ENCODE measurements around the gene CFAP77.
"Not testable (repeated sequence)": the region's sequence is repeated elsewhere in the genome, so short reads cannot be mapped to it uniquely, and the experiment has no call there.

The CFAP77 gene

DNA sequence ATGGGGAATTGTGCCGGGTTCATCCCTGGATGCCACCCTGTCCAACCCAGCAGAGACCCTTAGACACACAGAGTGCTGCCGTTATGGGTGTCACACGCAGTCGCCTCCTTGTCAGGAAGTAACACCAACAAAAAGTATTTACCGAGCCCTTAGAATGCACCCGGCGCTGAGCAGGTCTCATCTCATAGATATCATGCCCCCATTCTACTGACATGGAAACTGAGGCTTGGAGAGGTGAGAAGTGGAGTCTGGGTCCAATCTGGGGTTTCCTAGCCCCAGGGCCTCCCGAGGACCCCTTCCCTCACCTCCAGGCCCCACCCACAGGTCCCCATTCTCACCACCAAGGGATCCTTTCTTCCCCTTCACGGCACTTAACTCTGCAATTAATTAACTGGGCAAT lies 135.6 kb downstream of the CFAP77 start:
- no peak for DNase-seq (ENCODE audit: extremely low read depth in 1 of 2, low read depth in 1 of 2)

DNA sequence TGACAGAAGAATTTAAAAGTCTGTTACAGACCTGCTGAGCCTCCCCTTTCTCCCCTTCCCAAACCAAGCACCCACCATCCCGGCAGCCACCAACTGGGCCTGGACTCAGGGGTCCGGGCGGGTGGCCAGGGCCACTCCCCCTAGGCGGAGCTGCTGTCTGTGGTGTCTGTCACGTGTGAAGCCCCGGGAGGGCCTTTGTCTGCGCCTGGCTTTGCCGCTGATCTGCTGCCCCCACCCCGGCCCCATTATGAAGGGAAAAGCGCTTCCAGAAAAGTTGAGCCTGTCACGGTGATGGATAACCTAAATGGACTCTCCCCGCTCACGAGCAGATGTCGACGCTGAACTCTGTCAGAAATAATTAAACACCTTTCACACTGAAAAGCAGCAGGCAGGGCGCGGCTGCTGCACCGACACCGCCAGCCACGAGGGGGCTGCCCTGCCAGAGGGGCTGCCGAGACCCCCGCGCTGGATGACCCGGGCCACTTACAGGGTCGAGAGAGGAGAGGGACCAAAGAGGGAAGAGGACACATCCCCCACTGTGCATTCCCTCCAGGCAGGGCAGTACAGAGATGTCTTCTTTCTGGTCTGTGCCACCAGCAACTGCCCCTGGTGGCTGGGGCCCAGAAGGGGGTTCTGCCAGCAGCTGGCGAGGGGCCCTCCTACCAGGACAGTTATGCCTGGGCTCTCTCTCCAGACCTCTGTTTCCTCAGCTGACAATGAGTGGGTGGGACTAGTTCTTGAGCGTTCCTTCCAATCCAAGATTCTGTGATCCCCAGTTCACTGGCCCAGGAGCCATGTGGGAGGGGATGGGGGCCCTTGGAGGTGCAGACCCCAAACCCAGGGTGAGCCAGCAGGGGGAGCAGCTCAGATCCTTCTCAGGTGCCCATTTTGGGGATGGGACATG lies 136.4 kb downstream of the CFAP77 start:
- DNase-seq (ENCODE audit: extremely low read depth in 1 of 2, low read depth in 1 of 2) = no peak

DNA sequence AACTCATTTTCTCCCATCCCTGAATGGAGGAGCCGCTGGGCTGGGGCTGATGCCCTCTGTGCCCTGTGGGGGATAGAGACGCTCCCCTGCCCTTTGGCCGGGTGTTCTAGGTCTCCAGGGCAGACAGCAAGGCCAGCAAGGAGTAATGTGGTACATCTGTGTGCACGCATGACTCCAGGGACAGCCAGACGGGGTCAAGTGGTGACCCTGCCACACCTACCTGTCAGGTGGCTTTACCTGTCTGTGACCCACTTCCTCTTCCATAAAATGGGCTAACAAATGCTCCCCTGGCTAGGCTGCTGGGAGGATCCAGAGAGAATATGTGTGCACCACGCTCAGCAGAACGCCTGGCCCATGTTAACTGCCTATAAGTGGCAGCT lies 137.0 kb downstream of the CFAP77 start:
- DNase-seq (ENCODE audit: extremely low read depth in 1 of 2, low read depth in 1 of 2) = no peak

DNA sequence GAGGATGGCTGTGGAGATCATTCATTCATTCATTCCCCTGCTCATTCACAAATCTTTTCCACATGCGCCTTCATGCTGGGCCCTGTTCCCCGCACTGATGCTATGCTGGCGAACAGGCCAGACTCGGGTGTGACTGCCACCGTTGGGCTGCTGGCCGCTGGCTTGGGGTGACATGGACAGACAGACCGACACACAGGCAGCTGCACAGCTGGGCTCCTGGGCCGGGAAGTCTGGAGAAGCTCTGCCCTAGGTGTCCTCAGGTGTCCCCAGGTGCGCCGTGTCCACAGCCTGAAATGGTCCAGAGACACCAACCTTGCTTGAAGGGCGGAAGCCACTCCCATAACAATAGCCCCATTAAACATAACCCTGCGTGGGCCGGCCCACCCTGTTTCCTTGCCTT lies 137.4 kb downstream of the CFAP77 start:
- no peak for DNase-seq (ENCODE audit: extremely low read depth in 1 of 2, low read depth in 1 of 2)

DNA sequence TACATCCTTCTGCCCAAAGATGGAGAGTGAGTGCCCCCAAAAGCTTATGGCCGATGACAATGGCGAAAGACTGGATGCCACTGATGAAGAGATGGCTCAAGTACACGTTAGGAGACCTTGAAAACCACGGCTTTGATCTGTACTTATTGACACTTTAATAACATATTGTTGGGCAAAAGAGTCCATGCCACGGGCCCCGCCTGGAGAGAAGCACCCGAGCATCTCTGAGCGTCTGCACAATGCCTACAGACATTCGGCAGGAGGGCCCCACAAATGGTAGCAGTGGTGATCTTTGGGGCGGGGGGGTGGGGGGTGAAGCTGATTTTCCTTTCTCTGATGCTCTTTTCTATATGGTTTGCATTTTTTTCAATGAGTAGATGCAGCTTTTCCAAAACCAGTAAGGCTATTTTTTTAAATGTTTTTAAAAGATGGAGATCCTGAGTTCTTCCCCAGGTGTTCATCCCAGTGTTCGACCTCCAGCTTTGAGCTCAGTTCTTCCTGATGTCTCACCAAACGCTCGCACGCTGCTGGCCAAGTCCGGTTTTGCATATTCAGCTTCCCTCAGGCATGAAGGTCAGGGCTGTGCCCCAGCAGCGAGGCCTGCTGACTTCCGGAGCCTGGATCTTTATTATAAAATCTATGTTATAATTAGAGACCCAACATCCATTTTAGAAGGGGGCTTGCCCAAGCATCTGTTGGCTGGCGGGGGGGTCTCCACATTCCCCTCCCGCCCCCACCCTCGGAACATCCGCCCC lies 138.1 kb downstream of the CFAP77 start:
- no peak for DNase-seq (ENCODE audit: extremely low read depth in 1 of 2, low read depth in 1 of 2)

DNA sequence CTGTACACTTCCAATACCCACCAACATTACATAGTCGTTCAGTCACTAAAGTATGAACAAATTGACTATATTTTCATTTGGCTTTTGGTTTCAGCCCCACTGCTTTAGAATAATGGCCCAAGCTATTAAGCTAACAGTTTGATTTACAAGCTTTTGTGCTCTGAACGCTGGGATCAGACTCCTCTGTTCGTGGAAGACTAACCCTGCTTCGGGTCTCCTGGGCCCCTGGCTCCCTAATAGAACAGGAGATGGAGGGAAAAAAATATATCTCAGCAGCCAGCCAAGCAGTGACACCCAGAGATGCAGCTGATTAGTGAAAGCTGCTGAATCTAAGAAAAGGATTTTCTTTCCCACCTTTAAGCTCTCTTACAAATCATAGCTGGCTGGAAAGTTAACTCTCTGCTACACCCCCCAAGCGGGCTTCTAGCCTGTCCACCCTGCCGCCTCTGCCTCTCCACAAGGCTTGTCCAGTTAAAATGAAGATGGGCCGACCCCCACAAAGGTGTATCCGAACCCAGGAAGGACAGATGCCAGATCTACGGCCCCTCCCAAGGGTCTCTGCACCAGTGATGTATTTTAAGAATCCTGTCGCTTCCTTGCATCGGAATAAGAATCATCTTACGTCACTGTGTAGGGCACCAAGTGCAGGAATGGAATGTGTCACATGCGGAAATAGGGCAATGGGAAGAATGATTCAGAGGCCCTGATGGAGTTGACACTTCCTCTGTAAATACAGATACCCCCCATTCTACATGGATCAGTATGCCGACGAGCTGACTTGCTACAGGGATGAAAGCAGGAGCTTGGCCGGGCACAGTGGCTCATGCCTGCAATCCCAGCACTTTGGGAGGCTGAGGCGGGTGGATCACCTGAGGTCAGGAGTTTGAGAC lies 139.0 kb downstream of the CFAP77 start:
- DNase-seq (ENCODE audit: extremely low read depth in 1 of 2, low read depth in 1 of 2) = no peak

DNA sequence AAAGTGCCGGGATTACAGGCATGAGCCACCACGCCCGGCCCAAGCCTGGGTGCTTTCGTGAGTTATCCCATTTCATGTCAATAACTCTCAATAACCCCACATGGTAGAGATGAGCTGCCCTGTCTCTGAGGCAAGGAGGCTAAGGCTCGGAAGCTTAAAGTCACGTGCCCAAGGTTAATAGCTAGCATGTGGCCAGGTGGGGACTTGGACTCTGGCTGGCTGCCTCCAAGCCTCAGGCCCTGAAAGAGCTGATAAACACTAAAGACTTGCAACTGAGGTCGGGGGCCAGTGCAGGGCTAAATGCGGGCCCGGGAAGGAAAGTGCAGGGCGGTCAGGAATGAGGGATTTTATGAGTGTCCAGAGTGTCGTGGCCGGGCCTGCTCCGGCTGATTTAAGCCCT lies 141.5 kb downstream of the CFAP77 start:
- no peak for DNase-seq (ENCODE audit: extremely low read depth in 1 of 2, low read depth in 1 of 2)

DNA sequence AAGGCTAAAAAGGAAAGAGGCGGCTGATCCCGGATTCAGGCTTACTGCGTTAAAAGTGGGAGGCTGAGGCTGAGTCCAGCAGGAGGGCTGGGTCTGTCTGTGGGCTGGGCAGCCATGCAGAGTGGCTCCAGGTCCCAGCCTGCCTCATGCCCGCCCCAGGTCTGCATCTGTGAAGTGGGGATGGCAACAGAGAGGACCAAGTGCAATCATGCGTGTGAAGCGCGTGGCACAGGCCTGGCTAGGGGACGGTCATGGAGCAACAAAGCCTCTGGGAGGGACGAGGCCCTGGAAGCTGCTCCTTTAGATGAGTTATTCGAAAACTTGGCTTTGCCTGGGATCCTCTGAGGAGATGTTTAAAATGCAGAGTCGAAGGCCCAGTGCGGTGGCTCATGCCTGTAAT lies 142.0 kb downstream of the CFAP77 start:
- DNase-seq (ENCODE audit: extremely low read depth in 1 of 2, low read depth in 1 of 2) = no peak

DNA sequence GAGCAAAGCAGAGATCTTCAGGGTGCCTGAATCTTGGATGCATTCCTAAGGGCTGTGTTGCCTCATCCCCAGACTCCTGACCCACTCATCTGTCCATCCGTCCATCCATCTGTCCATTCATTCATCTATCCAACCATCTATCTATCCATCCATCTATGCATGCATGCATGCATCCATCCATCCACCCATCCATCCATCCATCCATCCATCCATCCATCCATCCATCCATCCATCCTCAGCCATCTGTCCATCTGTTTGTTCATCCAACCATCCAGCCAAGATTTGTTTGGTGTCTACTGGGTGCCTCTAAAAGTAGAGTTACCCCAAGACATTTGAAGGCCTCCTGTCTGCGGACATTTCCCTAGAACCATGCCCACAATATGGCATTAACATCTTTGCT lies 144.7 kb downstream of the CFAP77 start:
- DNase-seq (ENCODE audit: extremely low read depth in 1 of 2, low read depth in 1 of 2) = no peak

DNA sequence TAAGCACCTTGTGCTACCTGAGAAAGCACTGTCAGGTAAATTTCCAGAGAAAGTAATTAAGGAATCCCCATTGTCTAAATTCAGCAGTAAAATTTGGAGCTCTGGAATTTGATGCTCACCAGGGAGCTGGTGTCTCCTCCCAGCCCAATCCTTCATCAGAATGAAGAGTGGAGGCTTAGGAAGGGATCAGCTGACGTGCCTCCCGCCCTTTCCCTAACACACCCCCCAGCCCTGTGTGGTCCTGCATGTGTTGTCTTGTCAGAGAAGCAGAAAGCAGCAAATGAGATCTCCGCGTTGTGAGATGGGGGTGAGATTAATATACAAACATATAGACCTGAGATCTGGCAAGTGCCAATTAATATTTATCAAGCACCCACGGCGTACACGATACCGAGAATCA lies 145.5 kb downstream of the CFAP77 start:
- no peak for DNase-seq (ENCODE audit: extremely low read depth in 1 of 2, low read depth in 1 of 2)

DNA sequence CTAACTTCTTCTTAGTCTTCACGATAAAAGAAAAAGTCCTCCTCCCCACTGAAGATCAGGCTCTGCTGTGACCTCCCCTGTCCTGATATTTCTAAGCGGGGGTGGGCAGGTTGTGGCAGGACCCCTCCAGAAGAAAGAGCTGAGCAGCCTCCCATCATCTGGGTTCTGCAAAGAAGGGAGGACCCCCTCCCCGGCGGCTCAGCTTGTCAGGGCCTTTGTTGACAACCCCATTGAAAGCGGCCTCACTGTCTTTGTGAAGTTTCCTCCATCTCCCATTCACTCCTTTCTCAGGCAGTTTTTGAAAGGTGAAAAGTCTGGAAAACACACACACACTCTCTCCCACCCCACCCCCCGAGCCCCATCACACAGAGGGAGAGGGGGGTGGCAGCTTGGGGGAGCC lies 146.2 kb downstream of the CFAP77 start:
- DNase-seq (ENCODE audit: extremely low read depth in 1 of 2, low read depth in 1 of 2) = no peak

DNA sequence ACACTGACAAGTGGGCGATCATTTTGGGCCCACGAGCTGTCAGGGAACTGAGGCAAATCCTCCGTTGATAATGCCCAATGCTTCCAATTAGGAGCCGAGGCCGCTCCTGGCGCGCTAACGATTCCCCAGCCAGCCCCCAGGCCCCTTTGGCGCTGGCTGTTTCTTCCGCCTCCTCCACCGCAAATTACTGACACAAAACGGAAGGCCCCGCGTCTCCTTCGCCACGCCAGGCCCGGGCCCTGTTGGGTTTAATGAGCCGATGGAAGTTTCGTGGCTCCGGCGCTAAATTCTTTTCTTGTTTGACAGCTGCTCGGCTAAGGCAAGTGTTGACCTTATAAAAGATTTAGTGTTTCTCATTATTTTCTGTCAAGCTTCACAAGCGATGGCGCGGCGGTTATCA lies 146.7 kb downstream of the CFAP77 start:
- DNase-seq (ENCODE audit: extremely low read depth in 1 of 2, low read depth in 1 of 2) = no peak

DNA sequence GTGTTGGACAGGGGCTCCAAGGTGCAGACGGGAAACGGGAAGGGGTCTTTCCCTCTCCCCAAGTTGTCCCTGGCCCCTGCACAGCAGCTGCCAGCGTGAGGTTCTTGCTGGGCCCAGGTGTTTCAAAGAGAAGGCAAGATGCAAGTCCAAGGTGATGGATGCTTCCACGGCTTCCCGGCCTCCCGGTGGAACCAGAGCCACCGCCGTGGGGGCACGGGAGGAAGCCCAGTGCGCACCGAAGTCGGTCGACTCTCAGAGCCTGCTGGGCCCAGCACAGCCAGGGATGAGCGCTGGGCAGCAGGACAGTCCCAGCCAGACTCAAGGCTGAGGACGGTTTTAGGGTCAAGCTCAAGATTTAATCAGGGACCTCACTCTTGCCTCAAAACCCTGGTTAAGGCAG lies 147.1 kb downstream of the CFAP77 start:
- DNase-seq (ENCODE audit: extremely low read depth in 1 of 2, low read depth in 1 of 2) = no peak

DNA sequence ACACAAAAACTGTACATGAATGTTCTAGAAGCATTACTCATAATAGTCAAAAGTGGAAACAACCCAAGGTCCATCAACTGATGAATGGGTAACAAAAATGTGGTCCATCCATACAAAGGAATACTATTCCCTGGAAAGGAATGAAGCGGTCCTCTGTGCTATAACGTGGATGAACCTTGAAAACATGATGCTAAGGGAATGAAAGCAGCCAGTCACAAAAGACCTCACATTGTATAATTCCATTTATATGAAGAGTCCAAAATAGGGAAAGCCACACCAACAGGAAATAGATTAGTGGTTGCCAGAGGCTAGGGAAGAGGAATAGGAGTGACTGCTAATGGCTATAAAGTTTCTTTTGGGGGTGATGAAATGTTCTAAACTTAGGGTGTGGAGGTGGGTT lies 149.7 kb downstream of the CFAP77 start:
- DNase-seq (ENCODE audit: extremely low read depth in 1 of 2, low read depth in 1 of 2) = no peak

DNA sequence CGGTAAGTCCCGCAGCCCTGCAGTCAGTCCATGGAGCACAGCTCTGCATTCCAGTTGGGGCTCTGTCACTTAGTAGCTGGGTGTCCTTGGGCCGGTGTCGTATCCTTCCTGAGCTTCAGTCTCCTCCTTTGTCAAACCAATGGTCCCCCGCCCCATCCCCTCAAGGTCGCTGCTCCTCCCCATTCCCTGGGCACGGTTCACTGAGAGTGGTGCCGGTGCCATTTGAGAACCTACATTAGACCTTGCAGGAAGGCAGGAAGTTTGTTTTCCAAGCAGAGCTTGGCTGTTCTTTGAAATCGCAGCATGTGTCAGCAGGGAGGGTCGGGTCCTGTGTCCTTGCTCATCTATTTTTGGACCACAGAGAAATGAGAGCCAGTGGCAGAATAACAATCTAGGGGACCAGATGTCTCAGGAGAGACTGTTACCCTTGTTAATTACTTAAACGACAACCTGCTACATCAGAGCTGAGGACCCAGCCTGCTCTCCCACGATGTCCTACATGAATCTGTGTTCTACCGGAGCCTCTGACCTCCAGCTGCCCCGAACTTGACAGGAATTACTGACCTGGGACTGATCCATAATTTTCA lies 150.7 kb downstream of the CFAP77 start:
- no peak for DNase-seq (ENCODE audit: extremely low read depth in 1 of 2, low read depth in 1 of 2)

DNA sequence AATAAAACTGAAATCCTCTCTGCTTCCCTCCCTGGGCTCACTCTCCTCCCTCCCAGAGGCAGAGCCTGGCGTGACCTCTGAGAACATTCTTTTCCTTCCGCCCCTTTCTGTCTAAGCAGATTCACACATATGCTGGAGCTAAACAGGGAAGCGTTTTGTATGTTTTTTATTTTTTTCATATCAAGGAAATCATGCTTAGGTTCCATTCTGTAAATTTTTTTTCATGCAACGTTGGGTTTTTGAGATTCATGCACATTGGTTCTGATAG lies 152.2 kb downstream of the CFAP77 start:
- DNase-seq (ENCODE audit: extremely low read depth in 1 of 2, low read depth in 1 of 2) = no peak

DNA sequence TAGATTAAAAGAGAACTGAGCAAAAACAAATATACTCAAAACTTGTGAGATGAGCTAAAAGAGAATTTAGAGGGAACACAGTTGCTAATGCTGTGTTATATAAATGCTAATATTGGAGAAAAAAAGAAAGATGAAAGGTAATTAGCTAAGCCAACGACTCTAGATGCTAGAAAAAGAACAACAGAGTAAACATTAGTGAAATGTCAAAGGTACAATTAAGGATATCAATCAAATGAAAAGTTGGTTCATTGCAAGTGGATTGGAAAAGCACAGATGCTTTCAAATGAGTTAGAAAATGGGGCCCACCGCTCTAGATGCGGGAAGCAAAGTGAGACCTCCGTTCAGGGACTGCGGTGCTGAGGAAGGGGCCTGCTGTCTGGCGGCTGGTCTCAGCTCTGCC lies 154.5 kb downstream of the CFAP77 start:
- no peak for DNase-seq (ENCODE audit: extremely low read depth in 1 of 2, low read depth in 1 of 2)

DNA sequence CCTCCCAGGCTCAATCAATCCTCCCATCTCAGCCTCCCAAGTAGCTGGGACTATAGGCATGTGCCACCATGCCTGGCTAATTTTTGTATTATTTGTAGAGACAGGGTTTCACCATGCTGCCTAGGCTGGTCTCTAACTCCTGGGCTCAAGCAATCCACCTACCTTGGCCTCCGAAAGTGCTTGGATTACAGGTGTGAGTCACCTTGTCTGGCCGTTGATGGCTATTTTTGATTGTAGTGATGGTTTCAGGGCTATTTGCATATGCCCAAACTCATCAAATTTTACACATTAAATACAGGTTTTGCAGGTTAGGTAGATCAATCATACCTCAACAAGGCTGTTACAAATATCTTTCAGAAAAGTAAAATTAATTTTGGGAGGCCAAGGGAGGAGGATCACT lies 158.8 kb downstream of the CFAP77 start:
- DNase-seq (ENCODE audit: extremely low read depth in 1 of 2, low read depth in 1 of 2) = not testable (repeated sequence)

DNA sequence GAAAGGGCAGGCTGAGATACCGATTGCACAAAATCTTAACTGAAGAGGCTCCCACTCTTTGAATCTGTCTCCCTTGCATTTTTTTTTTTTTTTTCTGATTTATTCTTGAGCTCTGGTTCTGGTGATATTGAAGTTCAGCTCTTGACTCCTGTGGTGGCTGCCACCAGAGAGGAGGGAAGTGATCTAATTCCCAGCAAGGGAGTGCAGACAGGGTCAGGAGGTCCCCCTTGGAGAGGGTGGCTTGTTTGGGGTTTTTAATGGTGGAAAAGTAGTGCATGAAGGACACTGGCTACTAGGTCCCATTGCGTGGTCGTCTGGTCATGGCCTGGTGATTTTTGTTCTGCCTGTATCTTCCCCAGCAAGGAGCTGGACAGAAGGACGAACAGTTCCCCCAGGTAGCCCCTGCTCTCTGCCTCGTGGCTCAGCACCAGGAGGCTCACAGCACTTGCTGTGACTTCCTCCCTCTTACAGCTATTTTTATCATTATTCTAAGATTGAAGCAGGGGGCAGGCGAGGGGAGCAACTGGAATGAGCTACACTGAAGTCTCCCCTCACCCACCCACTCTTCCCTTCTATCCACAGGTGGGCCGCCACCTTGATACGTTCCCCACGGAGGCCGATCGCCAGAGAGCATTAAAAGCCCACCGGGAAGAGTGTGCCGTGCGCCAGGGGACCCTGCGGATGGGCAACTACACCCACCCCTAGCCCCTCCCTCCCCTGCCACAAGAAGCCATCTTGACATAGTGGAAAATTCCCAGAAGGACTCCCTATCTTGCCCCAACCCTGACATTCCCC lies 162.0 kb downstream of the CFAP77 start:
- no peak for DNase-seq (ENCODE audit: extremely low read depth in 1 of 2, low read depth in 1 of 2)

DNA sequence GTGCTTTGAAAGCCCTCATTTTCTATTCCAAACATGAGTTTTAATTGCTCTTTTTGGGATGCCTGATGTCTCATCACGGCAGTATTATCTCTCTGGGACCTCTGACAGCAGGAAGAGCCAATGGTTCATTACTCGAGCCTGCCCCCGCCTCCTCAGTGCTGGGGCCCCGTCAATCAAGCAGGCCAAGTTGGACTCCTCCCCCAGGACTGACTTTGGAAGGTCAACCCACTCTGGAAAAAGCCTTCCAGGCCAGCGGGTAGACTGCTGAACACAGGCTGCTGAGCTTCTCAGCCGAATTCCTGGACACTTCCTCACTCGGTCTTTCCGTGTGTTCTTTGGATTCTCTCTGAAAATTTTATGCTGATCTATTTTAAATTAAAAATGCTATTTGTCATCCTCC lies 162.9 kb downstream of the CFAP77 start:
- DNase-seq (ENCODE audit: extremely low read depth in 1 of 2, low read depth in 1 of 2) = no peak

Measured in activated CD8-positive, alpha-beta memory T cell treated with anti-CD3 and anti-CD28 coated beads for 1 hour (primary cell).